Measurements from ENCODE around the gene ZDHHC14. TPM values are rescaled to one million over a fixed set of nuclear protein-coding genes. Genes with fewer than 3 reads are reported as not detected.

ZDHHC14 gene
- total RNA-seq, 1 experiment from 2014 or later, result 3.2 TPM

DNA sequence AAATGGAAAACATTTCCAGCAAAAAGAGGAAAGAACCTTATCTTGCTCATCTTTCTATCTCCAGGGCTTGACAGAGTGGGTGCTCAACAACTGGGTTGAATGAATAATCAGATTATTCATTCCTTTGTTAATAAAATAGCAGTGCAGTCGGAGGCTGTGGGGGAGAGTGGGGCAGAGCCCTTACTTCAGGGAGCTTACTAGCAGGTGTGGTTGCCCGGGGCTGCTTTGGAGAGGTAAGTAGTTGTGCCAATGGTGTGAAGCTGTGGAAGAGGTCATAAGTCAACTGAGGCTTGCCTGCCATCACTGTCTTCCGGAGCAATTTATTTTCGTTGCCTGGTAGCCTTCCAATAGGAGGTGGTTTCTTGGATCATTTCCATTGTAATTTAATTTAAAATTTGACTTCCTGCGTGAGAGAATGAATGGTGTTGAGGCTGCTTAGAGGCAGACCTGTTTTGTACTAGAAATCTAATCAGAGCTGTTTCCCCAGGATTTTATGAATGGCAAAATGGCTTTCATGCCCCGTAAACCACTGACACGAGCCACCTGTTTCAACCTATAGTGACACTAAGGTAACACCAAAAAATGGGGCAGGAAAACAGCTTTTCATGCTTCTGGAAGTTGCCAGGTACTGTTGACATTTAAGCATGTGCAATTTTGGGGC lies 51.4 kb downstream of the ZDHHC14 start:
- Mint-ChIP-seq H3K4me1 (ENCODE audit: insufficient read depth, unreplicated experiment) (peaks cover 11% of the 10 kb centered on the region), H3K36me3 (ENCODE audit: insufficient read depth, unreplicated experiment) (no peaks in the 10 kb centered on the region), H3K4me3 (ENCODE audit: unreplicated experiment) (no peak overlapping the region), H3K9me3 (ENCODE audit: unreplicated experiment) (no peaks in the 10 kb centered on the region), H3K27me3 (ENCODE audit: insufficient read depth, unreplicated experiment) (no peaks in the 10 kb centered on the region), H3K27ac (ENCODE audit: low read depth, unreplicated experiment) (no peak overlapping the region)
- TF ChIP-seq, protein P1, sequence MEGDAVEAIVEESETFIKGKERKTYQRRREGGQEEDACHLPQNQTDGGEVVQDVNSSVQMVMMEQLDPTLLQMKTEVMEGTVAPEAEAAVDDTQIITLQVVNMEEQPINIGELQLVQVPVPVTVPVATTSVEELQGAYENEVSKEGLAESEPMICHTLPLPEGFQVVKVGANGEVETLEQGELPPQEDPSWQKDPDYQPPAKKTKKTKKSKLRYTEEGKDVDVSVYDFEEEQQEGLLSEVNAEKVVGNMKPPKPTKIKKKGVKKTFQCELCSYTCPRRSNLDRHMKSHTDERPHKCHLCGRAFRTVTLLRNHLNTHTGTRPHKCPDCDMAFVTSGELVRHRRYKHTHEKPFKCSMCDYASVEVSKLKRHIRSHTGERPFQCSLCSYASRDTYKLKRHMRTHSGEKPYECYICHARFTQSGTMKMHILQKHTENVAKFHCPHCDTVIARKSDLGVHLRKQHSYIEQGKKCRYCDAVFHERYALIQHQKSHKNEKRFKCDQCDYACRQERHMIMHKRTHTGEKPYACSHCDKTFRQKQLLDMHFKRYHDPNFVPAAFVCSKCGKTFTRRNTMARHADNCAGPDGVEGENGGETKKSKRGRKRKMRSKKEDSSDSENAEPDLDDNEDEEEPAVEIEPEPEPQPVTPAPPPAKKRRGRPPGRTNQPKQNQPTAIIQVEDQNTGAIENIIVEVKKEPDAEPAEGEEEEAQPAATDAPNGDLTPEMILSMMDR (IDR thresholded peaks at IDR 0.05; ENCODE audit: unreplicated experiment), result no peak
- no peak for DNase-seq (ENCODE audit: unreplicated experiment)
- BruUV-seq (replicated peaks), result no TSS peak
- ChIA-PET CTCF (interaction anchor here (1.3 kb wide), 1 partner anchor 9 kb away, joined by 4 read pairs; no protein-coding TSS in a partner anchor), POLR2A (interaction anchor here (0.7 kb wide), 1 partner anchor 15 kb away, joined by 3 read pairs; no protein-coding TSS in a partner anchor)
- intact Hi-C loops (cut with micrococcal nuclease), result no loop called here

DNA sequence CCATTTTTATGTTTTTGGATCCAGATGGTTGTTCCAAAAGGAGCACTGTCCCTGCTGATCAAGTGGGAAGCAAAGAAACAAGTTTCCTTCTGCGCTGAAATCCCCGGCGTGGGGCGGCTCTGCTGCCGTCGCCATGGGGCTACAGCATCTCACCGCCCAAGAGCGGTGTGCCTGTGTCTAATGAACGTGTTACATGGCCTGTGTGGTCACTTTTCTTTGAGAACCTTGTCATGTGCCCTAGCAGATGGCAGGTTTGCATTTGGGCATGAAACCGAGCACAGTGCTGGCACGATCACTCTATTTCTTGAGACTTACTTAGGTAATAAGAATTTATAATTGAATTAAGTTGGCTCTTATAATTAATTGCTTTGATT lies 51.9 kb downstream of the ZDHHC14 start:
- Mint-ChIP-seq H3K4me1 (ENCODE audit: insufficient read depth, unreplicated experiment) (peaks cover 9% of the 10 kb centered on the region), H3K4me3 (ENCODE audit: unreplicated experiment) (no peak overlapping the region), H3K9me3 (ENCODE audit: unreplicated experiment) (no peaks in the 10 kb centered on the region), H3K36me3 (ENCODE audit: insufficient read depth, unreplicated experiment) (no peaks in the 10 kb centered on the region), H3K27ac (ENCODE audit: low read depth, unreplicated experiment) (no peak overlapping the region), H3K27me3 (ENCODE audit: insufficient read depth, unreplicated experiment) (no peaks in the 10 kb centered on the region)
- ChIA-PET CTCF (interaction anchor here (0.6 kb wide), 1 partner anchor 69 kb away, joined by 4 read pairs; no protein-coding TSS in a partner anchor), POLR2A (no interaction called here)
- intact Hi-C loops (cut with micrococcal nuclease), result no loop called here
- BruUV-seq (replicated peaks), result no TSS peak
- DNase-seq (ENCODE audit: unreplicated experiment), result no peak
- TF ChIP-seq, protein P1 (IDR thresholded peaks at IDR 0.05; ENCODE audit: unreplicated experiment), result no peak

DNA sequence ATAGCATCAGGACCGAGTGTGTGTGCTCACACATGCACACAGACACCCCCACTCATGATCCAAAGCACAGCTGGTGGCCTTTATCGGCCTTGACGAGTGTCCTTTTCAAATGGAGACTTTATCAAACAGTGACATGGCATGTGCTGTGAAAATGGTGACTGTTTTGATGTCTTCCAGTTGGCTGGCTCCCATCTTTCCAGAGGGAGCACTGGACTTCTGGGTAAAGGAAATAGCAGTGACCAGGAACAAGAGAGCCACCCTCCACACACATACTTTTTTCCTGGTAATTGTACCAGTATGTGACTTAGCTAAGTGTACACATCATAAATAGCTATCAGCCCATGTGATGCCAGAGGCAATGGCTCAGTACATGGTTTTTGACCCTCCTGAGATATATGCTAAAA lies 52.7 kb downstream of the ZDHHC14 start:
- no TSS peak for BruUV-seq (replicated peaks)
- ChIA-PET POLR2A (no interaction called here), CTCF (interaction anchor here (0.6 kb wide), 1 partner anchor 68 kb away, joined by 4 read pairs; no protein-coding TSS in a partner anchor)
- no peaks in the 10 kb centered on the region for H3K9me3 Mint-ChIP-seq (ENCODE audit: unreplicated experiment)
- no peak overlapping the region for H3K4me3 Mint-ChIP-seq (ENCODE audit: unreplicated experiment)
- H3K27ac Mint-ChIP-seq (ENCODE audit: low read depth, unreplicated experiment), result no peak overlapping the region
- H3K4me1 Mint-ChIP-seq (ENCODE audit: insufficient read depth, unreplicated experiment), result peaks cover 5% of the 10 kb centered on the region
- intact Hi-C loops (cut with micrococcal nuclease), result no loop called here
- TF ChIP-seq, protein P1 (IDR thresholded peaks at IDR 0.05; ENCODE audit: unreplicated experiment), result no peak
- DNase-seq (ENCODE audit: unreplicated experiment), result no peak
- no peaks in the 10 kb centered on the region for H3K27me3 Mint-ChIP-seq (ENCODE audit: insufficient read depth, unreplicated experiment)
- no peaks in the 10 kb centered on the region for H3K36me3 Mint-ChIP-seq (ENCODE audit: insufficient read depth, unreplicated experiment)

DNA sequence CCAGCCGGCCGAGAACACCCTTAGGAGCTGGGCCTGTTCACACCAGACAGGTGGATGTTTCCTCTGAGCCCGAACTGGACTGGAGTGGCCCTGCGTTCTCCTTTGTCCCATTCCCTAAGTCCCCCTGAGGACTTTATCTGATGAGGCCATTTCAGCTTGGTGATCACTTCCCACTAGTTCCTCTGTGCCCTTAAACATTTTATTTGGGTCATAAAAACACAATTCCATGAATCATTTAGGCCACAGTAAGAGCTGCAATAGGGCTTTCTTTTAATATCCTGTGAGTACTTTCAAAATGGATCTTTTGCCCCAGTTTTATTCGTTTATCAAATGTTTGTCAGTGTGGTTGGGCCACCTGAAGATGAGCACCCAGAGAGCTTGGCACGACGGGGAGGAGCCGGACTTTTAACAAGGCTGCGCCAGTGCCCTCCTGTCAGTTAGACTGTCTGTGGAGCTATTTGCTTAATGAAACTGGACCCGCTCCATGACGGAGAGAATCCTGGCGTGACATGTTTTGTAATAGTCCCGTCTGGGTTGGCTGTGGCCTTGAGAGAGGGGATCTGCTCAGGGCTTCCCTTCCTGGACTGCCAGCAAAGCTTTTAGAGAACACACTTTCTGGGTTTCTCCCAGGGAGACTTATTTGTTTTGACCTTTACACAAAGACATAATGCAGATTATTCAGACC lies 53.5 kb downstream of the ZDHHC14 start:
- no peak for DNase-seq (ENCODE audit: unreplicated experiment)
- TF ChIP-seq, protein P1 (IDR thresholded peaks at IDR 0.05; ENCODE audit: unreplicated experiment), result no peak
- Mint-ChIP-seq H3K9me3 (ENCODE audit: unreplicated experiment) (no peaks in the 10 kb centered on the region), H3K27me3 (ENCODE audit: insufficient read depth, unreplicated experiment) (no peaks in the 10 kb centered on the region), H3K4me1 (ENCODE audit: insufficient read depth, unreplicated experiment) (no peaks in the 10 kb centered on the region), H3K36me3 (ENCODE audit: insufficient read depth, unreplicated experiment) (no peaks in the 10 kb centered on the region), H3K27ac (ENCODE audit: low read depth, unreplicated experiment) (no peak overlapping the region), H3K4me3 (ENCODE audit: unreplicated experiment) (no peak overlapping the region)
- ChIA-PET POLR2A (no interaction called here), CTCF (no interaction called here)
- BruUV-seq (replicated peaks), result no TSS peak
- intact Hi-C loops (cut with micrococcal nuclease), result no loop called here

Data from MCF 10A (cell line).